ENCODE results near the gene MRPS23. TPM values are rescaled to one million over a fixed set of nuclear protein-coding genes. Genes with fewer than 3 reads are reported as not detected.

The MRPS23 gene
- total RNA-seq, 3 donors from 2014 or later: 15.1 to 27.2 (median 24.0) TPM

DNA sequence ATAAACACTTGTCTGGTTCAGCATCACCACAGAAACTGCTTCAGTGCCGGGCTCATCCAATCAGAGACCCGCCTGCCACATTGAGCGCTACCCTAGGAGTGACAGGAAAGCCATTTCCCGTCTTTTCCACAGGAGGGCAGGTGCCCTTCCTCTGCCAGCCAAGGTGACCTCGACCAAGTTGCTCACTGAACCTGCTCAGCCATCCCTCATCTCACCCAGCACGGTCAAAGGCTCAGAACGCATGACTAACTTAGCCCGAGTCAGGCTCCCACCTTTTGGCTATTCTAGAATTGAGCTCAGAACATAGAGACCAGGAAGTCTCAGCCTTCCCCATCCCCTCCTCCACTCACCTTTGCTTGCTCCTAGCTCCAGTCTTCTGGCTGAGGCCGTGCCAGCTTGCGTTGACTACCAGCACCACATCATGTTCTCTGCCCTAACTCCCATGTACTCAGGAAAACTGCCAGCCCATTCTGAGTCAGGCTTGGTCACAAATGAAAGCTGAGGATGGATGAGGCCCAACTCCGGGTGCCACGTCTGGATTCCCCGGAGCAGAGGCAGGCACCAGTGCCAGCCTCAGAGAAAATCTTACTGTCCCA, 15.6 kb downstream of the MRPS23 start:
- peak; percentile 62 for ATAC-seq
- Histone ChIP-seq H3K4me3 (no peak overlapping the region), H3K36me3 (ENCODE audit: low read depth) (no peaks in the 10 kb centered on the region), H3K9me3 (no peaks in the 10 kb centered on the region), H3K4me1 (ENCODE audit: low read depth) (no peaks in the 10 kb centered on the region)
- DNase-seq: no peak
- intact Hi-C loops (cut with DNase I, micrococcal nuclease): loop anchor here in 1 of 2 donors (10.0 kb wide), 2 partner anchors 589 to 699 kb away; no protein-coding TSS in a partner anchor
- TF ChIP-seq, protein P1, sequence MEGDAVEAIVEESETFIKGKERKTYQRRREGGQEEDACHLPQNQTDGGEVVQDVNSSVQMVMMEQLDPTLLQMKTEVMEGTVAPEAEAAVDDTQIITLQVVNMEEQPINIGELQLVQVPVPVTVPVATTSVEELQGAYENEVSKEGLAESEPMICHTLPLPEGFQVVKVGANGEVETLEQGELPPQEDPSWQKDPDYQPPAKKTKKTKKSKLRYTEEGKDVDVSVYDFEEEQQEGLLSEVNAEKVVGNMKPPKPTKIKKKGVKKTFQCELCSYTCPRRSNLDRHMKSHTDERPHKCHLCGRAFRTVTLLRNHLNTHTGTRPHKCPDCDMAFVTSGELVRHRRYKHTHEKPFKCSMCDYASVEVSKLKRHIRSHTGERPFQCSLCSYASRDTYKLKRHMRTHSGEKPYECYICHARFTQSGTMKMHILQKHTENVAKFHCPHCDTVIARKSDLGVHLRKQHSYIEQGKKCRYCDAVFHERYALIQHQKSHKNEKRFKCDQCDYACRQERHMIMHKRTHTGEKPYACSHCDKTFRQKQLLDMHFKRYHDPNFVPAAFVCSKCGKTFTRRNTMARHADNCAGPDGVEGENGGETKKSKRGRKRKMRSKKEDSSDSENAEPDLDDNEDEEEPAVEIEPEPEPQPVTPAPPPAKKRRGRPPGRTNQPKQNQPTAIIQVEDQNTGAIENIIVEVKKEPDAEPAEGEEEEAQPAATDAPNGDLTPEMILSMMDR (IDR thresholded peaks at IDR 0.05): no peak

DNA sequence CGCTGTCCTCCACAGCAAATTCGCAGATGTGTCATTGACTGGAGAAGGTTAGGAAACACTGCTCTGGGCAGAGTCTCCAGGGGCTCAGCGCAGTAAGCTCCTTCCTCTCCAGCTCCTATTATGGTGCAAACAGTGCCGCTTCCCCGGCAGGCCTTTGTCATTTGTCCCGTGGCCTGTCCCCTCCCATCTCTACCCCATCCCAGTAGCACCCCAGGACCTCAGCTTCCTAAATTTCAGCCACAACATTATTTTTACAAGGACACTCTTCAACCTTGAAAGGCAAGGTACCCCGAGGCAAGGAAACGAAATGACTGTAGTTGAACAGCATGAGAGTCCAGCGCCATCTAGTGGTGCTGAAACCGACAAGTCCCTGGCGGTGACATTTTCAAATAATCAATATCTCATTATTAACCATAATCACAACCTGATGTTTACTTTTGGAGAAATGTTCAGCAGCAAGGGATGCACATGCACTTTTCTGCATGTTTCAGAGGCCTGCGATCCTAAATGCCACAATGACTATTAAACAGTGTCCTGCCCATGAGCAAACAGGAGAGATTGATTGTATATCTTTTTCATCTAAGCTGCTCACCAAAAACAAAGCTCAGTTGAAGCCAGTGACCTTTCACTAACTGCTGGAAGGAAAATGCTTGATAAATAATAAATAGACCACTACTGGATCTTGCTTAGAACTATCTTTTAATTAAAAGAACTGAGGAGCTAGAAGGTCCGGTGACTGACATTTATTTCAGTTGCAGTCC, 16.5 kb downstream of the MRPS23 start:
- Histone ChIP-seq H3K4me3 (no peak overlapping the region), H3K4me1 (ENCODE audit: low read depth) (no peaks in the 10 kb centered on the region), H3K36me3 (ENCODE audit: low read depth) (no peaks in the 10 kb centered on the region), H3K9me3 (no peaks in the 10 kb centered on the region)
- ATAC-seq (peak; percentile 76), DNase-seq (peak in 2 of 3 donors; percentile 44 to 84)
- intact Hi-C loops (cut with DNase I, micrococcal nuclease): loop anchor here in 1 of 2 donors (10.0 kb wide), 2 partner anchors 589 to 699 kb away; no protein-coding TSS in a partner anchor
- TF ChIP-seq, protein P1 (IDR thresholded peaks at IDR 0.05): peak; percentile 63

DNA sequence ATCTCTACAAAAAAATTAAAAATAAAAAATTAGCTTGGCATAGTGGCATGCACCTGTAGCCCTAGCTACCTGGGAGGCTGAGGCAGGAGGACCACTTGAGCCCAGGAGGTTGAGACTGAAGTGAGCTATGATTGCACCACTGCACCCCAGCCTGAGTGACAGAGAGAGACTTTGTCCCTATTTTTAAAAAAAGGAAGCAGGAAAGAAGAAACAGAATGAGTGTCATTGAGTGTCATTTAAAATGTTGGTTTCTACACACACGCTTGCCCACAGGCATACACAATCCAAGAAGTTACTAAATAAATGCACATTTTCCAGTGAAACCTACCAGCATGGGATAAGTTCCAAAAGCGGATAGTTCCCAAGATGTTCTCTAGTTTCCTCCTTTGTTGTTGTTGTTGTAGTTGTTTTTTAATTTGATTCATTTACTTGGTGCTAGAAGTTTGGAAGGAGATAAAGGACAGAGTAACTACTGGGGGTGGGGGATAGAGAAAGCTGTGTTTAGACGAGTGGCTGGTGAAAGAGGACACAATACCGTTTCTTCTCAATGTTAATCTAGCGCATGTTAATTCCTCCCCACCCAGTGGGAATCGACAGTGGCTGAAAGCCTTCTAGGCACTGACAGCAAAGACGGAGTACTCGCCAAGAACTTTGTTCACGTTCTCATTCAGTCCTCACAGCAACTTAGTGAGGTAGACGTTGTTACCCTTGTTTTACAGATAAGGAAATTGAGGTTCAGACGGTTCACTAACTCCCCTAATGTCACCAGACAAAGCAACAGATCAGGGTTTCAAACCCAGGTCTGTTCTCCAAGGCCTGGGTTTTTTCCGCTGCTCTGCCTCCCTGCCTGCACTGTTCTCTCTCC, 17.3 kb downstream of the MRPS23 start:
- ATAC-seq (no peak), DNase-seq (no peak)
- H3K4me1 ChIP-seq (ENCODE audit: low read depth): no peaks in the 10 kb centered on the region
- TF ChIP-seq, protein P1 (IDR thresholded peaks at IDR 0.05): no peak
- H3K36me3 ChIP-seq (ENCODE audit: low read depth): no peaks in the 10 kb centered on the region
- intact Hi-C loops (cut with DNase I, micrococcal nuclease): loop anchor here in 1 of 2 donors (10.0 kb wide), 2 partner anchors 588 to 698 kb away; no protein-coding TSS in a partner anchor
- H3K9me3 ChIP-seq: no peaks in the 10 kb centered on the region
- H3K4me3 ChIP-seq: no peak overlapping the region

DNA sequence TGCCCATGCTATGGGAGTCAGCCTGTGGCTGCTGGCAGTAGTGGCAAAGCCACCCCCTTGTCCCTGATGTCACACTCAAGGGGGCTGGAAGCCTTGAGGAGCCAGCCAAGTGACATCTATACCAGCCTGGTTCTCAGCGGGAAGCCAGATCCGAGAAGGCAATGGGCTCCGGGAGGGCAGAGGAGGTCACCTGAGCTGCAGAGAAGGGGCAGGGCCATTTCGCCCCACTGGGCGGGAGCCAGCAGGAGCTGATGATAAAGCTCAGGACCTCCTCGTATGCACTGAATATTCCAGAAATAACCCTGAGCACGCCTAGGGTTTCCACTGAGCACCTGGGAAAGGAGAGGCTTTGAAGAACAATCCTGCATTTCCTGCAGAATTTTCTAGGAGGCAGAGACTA, 19.0 kb downstream of the MRPS23 start:
- Histone ChIP-seq H3K4me3 (no peak overlapping the region), H3K36me3 (ENCODE audit: low read depth) (no peaks in the 10 kb centered on the region), H3K4me1 (ENCODE audit: low read depth) (no peaks in the 10 kb centered on the region), H3K9me3 (no peaks in the 10 kb centered on the region)
- intact Hi-C loops (cut with DNase I, micrococcal nuclease): loop anchor here in 1 of 2 donors (10.0 kb wide), 2 partner anchors 586 to 696 kb away; no protein-coding TSS in a partner anchor
- no peak for ATAC-seq
- no peak for DNase-seq
- TF ChIP-seq, protein P1 (IDR thresholded peaks at IDR 0.05): no peak
